ENCODE measurements around the gene CXCL5.

GRCh38 chr4:73948291-73948690, 50.2 kb downstream of the CXCL5 start:
- TF ChIP-seq, protein P1, sequence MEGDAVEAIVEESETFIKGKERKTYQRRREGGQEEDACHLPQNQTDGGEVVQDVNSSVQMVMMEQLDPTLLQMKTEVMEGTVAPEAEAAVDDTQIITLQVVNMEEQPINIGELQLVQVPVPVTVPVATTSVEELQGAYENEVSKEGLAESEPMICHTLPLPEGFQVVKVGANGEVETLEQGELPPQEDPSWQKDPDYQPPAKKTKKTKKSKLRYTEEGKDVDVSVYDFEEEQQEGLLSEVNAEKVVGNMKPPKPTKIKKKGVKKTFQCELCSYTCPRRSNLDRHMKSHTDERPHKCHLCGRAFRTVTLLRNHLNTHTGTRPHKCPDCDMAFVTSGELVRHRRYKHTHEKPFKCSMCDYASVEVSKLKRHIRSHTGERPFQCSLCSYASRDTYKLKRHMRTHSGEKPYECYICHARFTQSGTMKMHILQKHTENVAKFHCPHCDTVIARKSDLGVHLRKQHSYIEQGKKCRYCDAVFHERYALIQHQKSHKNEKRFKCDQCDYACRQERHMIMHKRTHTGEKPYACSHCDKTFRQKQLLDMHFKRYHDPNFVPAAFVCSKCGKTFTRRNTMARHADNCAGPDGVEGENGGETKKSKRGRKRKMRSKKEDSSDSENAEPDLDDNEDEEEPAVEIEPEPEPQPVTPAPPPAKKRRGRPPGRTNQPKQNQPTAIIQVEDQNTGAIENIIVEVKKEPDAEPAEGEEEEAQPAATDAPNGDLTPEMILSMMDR (IDR thresholded peaks at IDR 0.05): no peak
- TF ChIP-seq POLR2A (IDR thresholded peaks at IDR 0.05): no peak
